Thoracic aorta (tissue), 2 donors: ENCODE data around the gene MIAT. TPM values are rescaled to one million over a fixed set of nuclear protein-coding genes. Genes with fewer than 3 reads are reported as not detected.

Experiments used
- ATAC-seq: fragments of 150-250 bp; one replicate; pipeline ENCODE4 v1.8.0; 2017; ENCODE audit warnings: low read depth; ENCODE audit not compliant: insufficient number of reproducible peaks, low FRiP score
- DNase-seq: peaks from one replicate; pipeline ENCODE4 v3.0.0-alpha.2; 2020; ENCODE audit warnings: low spot score
- H3K27ac ChIP-seq, 2 donors: fragments of 200-600 bp; sonication (generic); 1 replicate in 1 of 2; 2 replicates in 1 of 2; pipeline ENCODE4 v1.5.1; 2016; ENCODE audit warnings: mild to moderate bottlenecking in 2 of 2, moderate library complexity in 2 of 2
- H3K27me3 ChIP-seq: fragments of 200-600 bp; sonication (generic); replicated peaks from 2 replicates; pipeline ENCODE4 v1.6.0; 2016; ENCODE audit warnings: mild to moderate bottlenecking; ENCODE audit not compliant: insufficient read depth
- H3K36me3 ChIP-seq: fragments of 200-600 bp; sonication (generic); one replicate; pipeline ENCODE4 v1.5.1; 2016
- H3K4me1 ChIP-seq, 2 donors: fragments of 200-600 bp; sonication (generic); 1 replicate in 1 of 2; 2 replicates in 1 of 2; pipeline versions ENCODE4 v1.5.1 to v1.6.0; 2016; ENCODE audit warnings: low read depth in 2 of 2, mild to moderate bottlenecking in 1 of 2; ENCODE audit not compliant: control insufficient read depth in 1 of 2
- H3K4me3 ChIP-seq: fragments of 200-600 bp; sonication (generic); 2 replicates; pipeline ENCODE4 v1.5.1; 2016; ENCODE audit warnings: mild to moderate bottlenecking
- H3K9me3 ChIP-seq: fragments of 200-600 bp; sonication (generic); 2 replicates; pipeline ENCODE4 v1.5.1; 2016
- CTCF ChIP-seq: fragments of 200-600 bp; sonication (generic); IDR thresholded peaks from one replicate; pipeline ENCODE4 v1.5.1; 2019; ENCODE audit warnings: antibody characterized with exemption
- total RNA-seq, 2 donors: library from RNA; depleted of rRNA; stranded (reverse); fragments of >200 nt; gene quantifications; one replicate each; pipeline versions ENCODE4 v1.1.0 to v1.2.3, GENCODE V29; 2016

Gene MIAT
- total RNA-seq, 2 donors from 2014 or later = 0.81 to 3.6 TPM

GRCh38 chr22:26663374-26663923 is 6.1 kb downstream of the MIAT start:
- no peaks in the 10 kb centered on the region for H3K36me3 ChIP-seq
- TF ChIP-seq CTCF = no peak
- no peak for ATAC-seq

GRCh38 chr22:26665813-26666231 is 8.4 kb downstream of the MIAT start:
- Histone ChIP-seq H3K36me3 (no peaks in the 10 kb centered on the region), H3K27ac (no peak overlapping the region), H3K4me1 (no peaks in the 10 kb centered on the region), H3K27me3 (no peaks in the 10 kb centered on the region), H3K9me3 (no peaks in the 10 kb centered on the region), H3K4me3 (no peak overlapping the region)
- DNase-seq = no peak
- no peak for TF ChIP-seq CTCF
- no peak for ATAC-seq

More at GRCh38 chr22:26663374-26663923, 6.1 kb downstream of the MIAT start:
- H3K27ac ChIP-seq = no peak overlapping the region
- DNase-seq = no peak
- H3K4me1 ChIP-seq = peaks cover 6 to 9% of the 10 kb centered on the region in 2 donors
- peaks cover 2% of the 10 kb centered on the region for H3K27me3 ChIP-seq
- no peaks in the 10 kb centered on the region for H3K9me3 ChIP-seq
- no peak overlapping the region for H3K4me3 ChIP-seq

GRCh38 chr22:26667140-26667539 is 9.8 kb downstream of the MIAT start:
- ATAC-seq (no peak), DNase-seq (no peak)
- H3K4me3 ChIP-seq = no peak overlapping the region
- TF ChIP-seq CTCF = no peak
- peaks cover 3 to 5% of the 10 kb centered on the region in 2 donors for H3K4me1 ChIP-seq
- no peaks in the 10 kb centered on the region for H3K27me3 ChIP-seq
- no peaks in the 10 kb centered on the region for H3K36me3 ChIP-seq
- no peak overlapping the region for H3K27ac ChIP-seq
- H3K9me3 ChIP-seq = no peaks in the 10 kb centered on the region

GRCh38 chr22:26669060-26669481 is 11.7 kb downstream of the MIAT start:
- DNase-seq (no peak), ATAC-seq (no peak)
- Histone ChIP-seq H3K36me3 (no peaks in the 10 kb centered on the region), H3K27me3 (no peaks in the 10 kb centered on the region), H3K27ac (no peak overlapping the region), H3K4me3 (no peak overlapping the region), H3K4me1 (peaks cover 11 to 18% of the 10 kb centered on the region in 2 donors), H3K9me3 (no peaks in the 10 kb centered on the region)
- TF ChIP-seq CTCF = no peak

- H3K27ac ChIP-seq = no peak overlapping the region
- no peaks in the 10 kb centered on the region for H3K36me3 ChIP-seq
- H3K4me3 ChIP-seq = no peak overlapping the region
- no peak for TF ChIP-seq CTCF
- H3K9me3 ChIP-seq = no peaks in the 10 kb centered on the region
- no peaks in the 10 kb centered on the region for H3K27me3 ChIP-seq
- no peak for DNase-seq
- ATAC-seq = no peak
- peaks cover 18 to 32% of the 10 kb centered on the region in 2 donors for H3K4me1 ChIP-seq
These were observed 13.1 kb downstream of the MIAT start for GRCh38 chr22:26670459-26670858.
